ENCODE data around the gene SCYGR3. TPM values are rescaled to one million over a fixed set of nuclear protein-coding genes. Genes with fewer than 3 reads are reported as not detected.

Gene SCYGR3
- total RNA-seq, 2 experiments from 2014 or later, result not detected

- POLR2A ChIA-PET, result no interaction called here
- Mint-ChIP-seq H3K36me3 (peaks cover 10% of the 10 kb centered on the region), H3K9me3 (peaks cover 12% of the 10 kb centered on the region), H3K27ac (no peak overlapping the region), H3K4me1 (ENCODE audit: low read depth) (no peaks in the 10 kb centered on the region), H3K27me3 (peaks cover 26% of the 10 kb centered on the region), H3K4me3 (no peak overlapping the region)
- intact Hi-C loops (cut with micrococcal nuclease), result loop anchor here (10.0 kb wide), 1 partner anchor 174 kb away; no protein-coding TSS in a partner anchor
- CTCF ChIA-PET, result no interaction called here
- DNase-seq, result no peak
Measured at GRCh38 chr2:227578642-227579041, 36.0 kb downstream of the SCYGR3 start.

DNA sequence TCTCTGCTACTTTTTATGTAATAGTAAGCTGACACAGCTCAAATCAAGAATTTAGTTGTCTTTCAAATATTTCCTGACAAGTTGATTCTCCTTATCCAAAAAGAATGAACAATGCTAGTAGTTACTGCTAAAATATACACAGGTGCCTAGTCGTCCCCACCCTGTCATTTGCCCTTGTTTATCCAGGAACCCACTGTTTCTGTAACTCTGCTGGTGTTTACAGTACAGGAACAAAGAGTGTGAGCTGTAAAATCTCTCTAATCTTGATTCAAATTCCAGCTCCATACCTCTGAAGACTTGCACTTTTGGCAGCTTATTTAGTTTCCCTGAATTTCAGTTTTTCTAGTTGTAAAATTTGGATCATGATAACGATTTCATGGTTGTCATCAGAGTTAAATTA, 37.1 kb downstream of the SCYGR3 start:
- intact Hi-C loops (cut with micrococcal nuclease), result loop anchor here (10.0 kb wide), 1 partner anchor 173 kb away; no protein-coding TSS in a partner anchor
- Mint-ChIP-seq H3K4me3 (no peak overlapping the region), H3K36me3 (peaks cover 6% of the 10 kb centered on the region), H3K4me1 (ENCODE audit: low read depth) (no peaks in the 10 kb centered on the region), H3K9me3 (peaks cover 6% of the 10 kb centered on the region), H3K27me3 (peaks cover 26% of the 10 kb centered on the region), H3K27ac (no peak overlapping the region)
- ChIA-PET POLR2A (no interaction called here), CTCF (no interaction called here)
- DNase-seq, result no peak

GRCh38 chr2:227576812-227577211, 37.8 kb downstream of the SCYGR3 start:
- Mint-ChIP-seq H3K27me3 (peaks cover 23% of the 10 kb centered on the region), H3K4me1 (ENCODE audit: low read depth) (no peaks in the 10 kb centered on the region), H3K27ac (no peak overlapping the region), H3K9me3 (no peaks in the 10 kb centered on the region), H3K4me3 (no peak overlapping the region), H3K36me3 (no peaks in the 10 kb centered on the region)
- ChIA-PET CTCF (no interaction called here), POLR2A (no interaction called here)
- no peak for DNase-seq
- intact Hi-C loops (cut with micrococcal nuclease), result loop anchor here (10.0 kb wide), 1 partner anchor 172 kb away; no protein-coding TSS in a partner anchor

DNA sequence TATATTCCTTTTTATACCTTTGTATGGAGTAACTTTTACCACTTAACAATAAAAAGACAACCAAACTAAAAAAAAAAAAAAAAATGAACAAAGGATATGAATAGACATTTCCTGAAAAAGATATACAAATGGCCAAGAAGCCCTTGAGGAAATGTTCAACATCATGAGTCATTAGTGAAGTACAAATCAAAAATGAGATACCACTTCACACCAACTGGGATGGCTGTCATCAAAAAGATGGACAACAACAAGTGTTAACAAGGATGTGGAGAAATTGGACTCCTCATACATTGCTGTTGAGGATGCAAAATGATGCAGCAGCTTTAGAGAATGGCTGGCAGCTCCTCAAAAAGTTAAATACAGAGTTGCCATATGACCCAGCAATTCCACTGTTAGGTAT, 38.5 kb downstream of the SCYGR3 start:
- intact Hi-C loops (cut with micrococcal nuclease), result loop anchor here (10.0 kb wide), 1 partner anchor 171 kb away; no protein-coding TSS in a partner anchor
- CTCF ChIA-PET, result no interaction called here
- DNase-seq, result no peak
- H3K4me1 Mint-ChIP-seq (ENCODE audit: low read depth), result no peaks in the 10 kb centered on the region
- no peaks in the 10 kb centered on the region for H3K9me3 Mint-ChIP-seq
- no peak overlapping the region for H3K27ac Mint-ChIP-seq
- H3K36me3 Mint-ChIP-seq, result no peaks in the 10 kb centered on the region
- peaks cover 19% of the 10 kb centered on the region for H3K27me3 Mint-ChIP-seq
- POLR2A ChIA-PET, result no interaction called here
- no peak overlapping the region for H3K4me3 Mint-ChIP-seq

- POLR2A ChIA-PET, result no interaction called here
- no peaks in the 10 kb centered on the region for H3K27me3 Mint-ChIP-seq
- H3K9me3 Mint-ChIP-seq, result no peaks in the 10 kb centered on the region
- CTCF ChIA-PET, result no interaction called here
- no peaks in the 10 kb centered on the region for H3K4me1 Mint-ChIP-seq (ENCODE audit: low read depth)
- H3K36me3 Mint-ChIP-seq, result peaks cover 2% of the 10 kb centered on the region
- no peak overlapping the region for H3K4me3 Mint-ChIP-seq
- intact Hi-C loops (cut with micrococcal nuclease), result loop anchor here (10.0 kb wide), 1 partner anchor 166 kb away; no protein-coding TSS in a partner anchor
- DNase-seq, result no peak
- no peak overlapping the region for H3K27ac Mint-ChIP-seq
Measured at GRCh38 chr2:227570615-227571014, 44.0 kb downstream of the SCYGR3 start.

DNA sequence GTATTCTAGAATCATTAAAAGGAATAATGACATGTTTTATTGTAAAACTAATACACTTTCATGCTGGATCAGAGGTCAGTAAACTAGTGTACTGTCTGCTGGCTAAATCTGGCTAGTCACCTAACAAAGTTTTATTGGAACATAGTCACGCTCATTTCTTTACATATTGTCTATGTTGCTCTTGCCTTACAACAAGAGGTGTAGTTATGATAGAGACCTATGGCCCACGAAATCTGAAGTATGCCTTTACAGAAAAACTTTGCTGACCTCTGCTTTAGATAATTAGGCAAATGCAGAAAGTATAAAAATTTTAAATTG, 45.8 kb downstream of the SCYGR3 start:
- POLR2A ChIA-PET, result no interaction called here

GRCh38 chr2:227566012-227566411, 48.6 kb downstream of the SCYGR3 start:
- ChIA-PET CTCF (interaction anchor here (1.1 kb wide), 2 partner anchors 12 to 92 kb away, joined by 3 to 4 read pairs; no protein-coding TSS in a partner anchor), POLR2A (no interaction called here)
- Mint-ChIP-seq H3K4me1 (ENCODE audit: low read depth) (no peaks in the 10 kb centered on the region), H3K27me3 (no peaks in the 10 kb centered on the region), H3K9me3 (no peaks in the 10 kb centered on the region), H3K36me3 (peaks cover 2% of the 10 kb centered on the region), H3K27ac (no peak overlapping the region), H3K4me3 (no peak overlapping the region)
- intact Hi-C loops (cut with micrococcal nuclease), result no loop called here
- no peak for DNase-seq

More for the DNA sequence above, 45.8 kb downstream of the SCYGR3 start:
- Mint-ChIP-seq H3K4me1 (ENCODE audit: low read depth) (no peaks in the 10 kb centered on the region), H3K9me3 (no peaks in the 10 kb centered on the region), H3K36me3 (peaks cover 2% of the 10 kb centered on the region), H3K4me3 (no peak overlapping the region), H3K27me3 (no peaks in the 10 kb centered on the region), H3K27ac (no peak overlapping the region)
- no peak for DNase-seq
- CTCF ChIA-PET, result no interaction called here
- intact Hi-C loops (cut with micrococcal nuclease), result no loop called here

DNA sequence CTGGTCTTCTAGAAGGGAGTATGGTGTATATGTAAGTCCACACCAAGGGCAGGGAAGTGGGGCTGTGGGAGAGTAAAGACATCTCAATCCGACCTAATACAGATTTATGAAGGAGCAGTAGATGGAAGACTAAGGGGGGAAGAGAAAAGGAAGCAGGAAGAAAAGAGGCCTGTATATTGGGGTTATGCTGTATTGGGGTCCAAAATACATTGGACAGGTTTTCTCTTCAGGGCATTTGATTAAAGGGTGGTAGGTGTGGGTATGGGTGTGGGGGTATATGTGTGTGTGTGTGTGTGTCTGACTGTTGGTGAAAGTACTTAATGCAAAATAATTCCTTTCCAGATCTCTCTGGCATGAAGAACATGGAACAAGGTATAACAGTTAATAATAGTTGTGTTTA, 49.6 kb downstream of the SCYGR3 start:
- DNase-seq, result no peak
- Mint-ChIP-seq H3K4me3 (no peak overlapping the region), H3K9me3 (no peaks in the 10 kb centered on the region), H3K27me3 (no peaks in the 10 kb centered on the region), H3K27ac (no peak overlapping the region), H3K36me3 (peaks cover 2% of the 10 kb centered on the region), H3K4me1 (ENCODE audit: low read depth) (no peaks in the 10 kb centered on the region)
- ChIA-PET CTCF (interaction anchor here (0.7 to 1.0 kb wide), 2 partner anchors 18 to 159 kb away, joined by 3 read pairs; no protein-coding TSS in a partner anchor), POLR2A (no interaction called here)
- intact Hi-C loops (cut with micrococcal nuclease), result no loop called here

Other genes with a start within 250 kb of the SCYGR3 start
- not detected for gene TM4SF20, start 235.5 kb downstream of the SCYGR3 start, total RNA-seq
- not detected for gene SCYGR1, start 226.9 kb downstream of the SCYGR3 start, total RNA-seq
- 100 to 1,000 TPM; 119 to 127 TPM for gene AGFG1, start 142.7 kb downstream of the SCYGR3 start, total RNA-seq
- not detected for gene SCYGR2, start 15.9 kb downstream of the SCYGR3 start, total RNA-seq
- not detected for gene SCYGR4, start 2.7 kb upstream of the SCYGR3 start, total RNA-seq
- not detected for gene SCYGR5, start 52.0 kb upstream of the SCYGR3 start, total RNA-seq
- gene SLC19A3, start 103.2 kb upstream of the SCYGR3 start, total RNA-seq, result not detected
- gene SCYGR6, start 109.9 kb upstream of the SCYGR3 start, total RNA-seq, result not detected
- not detected for gene SCYGR7, start 113.5 kb upstream of the SCYGR3 start, total RNA-seq
- not detected for gene SCYGR8, start 131.1 kb upstream of the SCYGR3 start, total RNA-seq
- gene CCL20, start 199.0 kb upstream of the SCYGR3 start, total RNA-seq, result 10 to 100 TPM; 72.0 to 74.7 TPM

Data from activated CD4-positive, alpha-beta memory T cell treated with anti-CD3 and anti-CD28 coated beads for 36 hours (primary cell).